NCI-H526 (cell line): ENCODE results near the gene ARHGAP44.
A peak's percentile ranks its signal among the peaks of the same experiment; 100 is the strongest.

ENCODE experiments used
- DNase-seq, 2 experiments: peaks; one replicate each; lab custom pipeline; 2025; lab: John Stamatoyannopoulos, UW

ARHGAP44 gene

GRCh38 chr17:13025687-13026086 is 236.4 kb downstream of the ARHGAP44 start:
- DNase-seq: no peak

GRCh38 chr17:13027246-13027645 is 237.9 kb downstream of the ARHGAP44 start:
- no peak for DNase-seq

- DNase-seq: no peak
These were observed 240.0 kb downstream of the ARHGAP44 start for GRCh38 chr17:13029340-13029739.

- DNase-seq: no peak
These were observed 240.8 kb downstream of the ARHGAP44 start for GRCh38 chr17:13030056-13030455.

GRCh38 chr17:13030459-13031300 is 241.4 kb downstream of the ARHGAP44 start:
- peak; percentile 10 to 37 for DNase-seq

GRCh38 chr17:13031718-13032350 is 242.5 kb downstream of the ARHGAP44 start:
- DNase-seq: peak in 1 of 2 experiments; percentile 21

- no peak for DNase-seq
These were observed 246.1 kb downstream of the ARHGAP44 start for GRCh38 chr17:13035420-13035819.

GRCh38 chr17:13036751-13037150 is 247.5 kb downstream of the ARHGAP44 start:
- DNase-seq: no peak

- DNase-seq: no peak
These were observed 249.8 kb downstream of the ARHGAP44 start for GRCh38 chr17:13038931-13039665.
